Stimulated activated CD8-positive, alpha-beta memory T cell treated with anti-CD3 and anti-CD28 coated beads, Interleukin-12 subunit alpha, Interleukin-12 subunit beta, amount 100 ng/mL, for 1 hour (primary cell): ENCODE data around the gene FTO.

Experiments used
- DNase-seq: peaks from one replicate; pipeline ENCODE4 v3.0.0-alpha.2; 2020; ENCODE audit warnings: low read depth

The FTO gene

GRCh38 chr16:54055191-54055590 is 351.2 kb downstream of the FTO start:
- DNase-seq, result no peak

GRCh38 chr16:54055864-54056263 is 351.9 kb downstream of the FTO start:
- no peak for DNase-seq

- DNase-seq, result no peak
Observed at GRCh38 chr16:54056921-54057320, 353.0 kb downstream of the FTO start.

GRCh38 chr16:54059319-54059718 is 355.4 kb downstream of the FTO start:
- no peak for DNase-seq

- DNase-seq, result no peak
Observed at GRCh38 chr16:54060599-54061421, 356.9 kb downstream of the FTO start.

GRCh38 chr16:54061454-54061853 is 357.5 kb downstream of the FTO start:
- no peak for DNase-seq

- DNase-seq, result no peak
Observed at GRCh38 chr16:54062361-54063278, 358.7 kb downstream of the FTO start.

- no peak for DNase-seq
Observed at GRCh38 chr16:54063279-54063773, 359.4 kb downstream of the FTO start.

- DNase-seq, result no peak
Observed at GRCh38 chr16:54066451-54067105, 362.6 kb downstream of the FTO start.

- no peak for DNase-seq
Observed at GRCh38 chr16:54067322-54068065, 363.5 kb downstream of the FTO start.

GRCh38 chr16:54068212-54068611 is 364.3 kb downstream of the FTO start:
- no peak for DNase-seq

- no peak for DNase-seq
Observed at GRCh38 chr16:54069601-54070239, 365.8 kb downstream of the FTO start.

- no peak for DNase-seq
Observed at GRCh38 chr16:54070789-54071343, 366.9 kb downstream of the FTO start.

- no peak for DNase-seq
Observed at GRCh38 chr16:54071514-54071913, 367.6 kb downstream of the FTO start.

GRCh38 chr16:54072237-54072636 is 368.3 kb downstream of the FTO start:
- no peak for DNase-seq

GRCh38 chr16:54073356-54073755 is 369.4 kb downstream of the FTO start:
- no peak for DNase-seq

GRCh38 chr16:54075446-54075845 is 371.5 kb downstream of the FTO start:
- DNase-seq, result no peak

- no peak for DNase-seq
Observed at GRCh38 chr16:54076006-54076504, 372.1 kb downstream of the FTO start.

- DNase-seq, result no peak
Observed at GRCh38 chr16:54077050-54077821, 373.3 kb downstream of the FTO start.

- no peak for DNase-seq
Observed at GRCh38 chr16:54080524-54081008, 376.6 kb downstream of the FTO start.
